Uterus (tissue), 4 donors: ENCODE results near the gene LYPD4. TPM values are rescaled to one million over a fixed set of nuclear protein-coding genes. Genes with fewer than 3 reads are reported as not detected.

Experiments used
- DNase-seq, 2 donors: peaks; one replicate each; pipeline ENCODE4 v3.0.0-alpha.2; 2019 to 2020
- H3K27ac ChIP-seq, 2 donors: fragments of 200-600 bp; sonication (generic); 1 replicate in 1 of 2; 2 replicates in 1 of 2; pipeline ENCODE4 v1.5.1; 2016 to 2018
- H3K27me3 ChIP-seq, 2 donors: fragments of 200-600 bp; sonication (generic); one replicate each; pipeline ENCODE4 v1.5.1; 2018 to 2019; ENCODE audit warnings: control low read depth in 1 of 2
- H3K36me3 ChIP-seq, 2 donors: fragments of 200-600 bp; sonication (generic); one replicate each; pipeline ENCODE4 v1.5.1; 2019; ENCODE audit warnings: control low read depth in 1 of 2
- H3K4me1 ChIP-seq, 2 donors: fragments of 200-600 bp; sonication (generic); one replicate each; pipeline ENCODE4 v1.5.1; 2018 to 2019; ENCODE audit warnings: control low read depth in 1 of 2
- H3K4me3 ChIP-seq, 2 donors: fragments of 200-600 bp; sonication (generic); 1 replicate in 1 of 2; 2 replicates in 1 of 2; pipeline ENCODE4 v1.5.1; 2018 to 2019; ENCODE audit warnings: mild to moderate bottlenecking in 1 of 2
- H3K9me3 ChIP-seq, 2 donors: fragments of 200-600 bp; sonication (generic); one replicate each; pipeline ENCODE4 v1.5.1; 2019; ENCODE audit warnings: control low read depth in 1 of 2
- CTCF ChIP-seq, 4 experiments: fragments of 200-600 bp in 2 of 4; fragments of 450-650 bp in 2 of 4; sonication (generic) in 2 of 4; IDR thresholded peaks; one replicate each; pipeline ENCODE4 v1.5.1; 2016 to 2019; ENCODE audit warnings: antibody characterized with exemption in 4 of 4, mild to moderate bottlenecking in 2 of 4, moderate library complexity in 1 of 4
- POLR2A ChIP-seq, 2 donors: fragments of 450-650 bp; IDR thresholded peaks; one replicate each; pipeline ENCODE4 v1.6.1; 2016; ENCODE audit warnings: antibody characterized with exemption in 2 of 2, mild to moderate bottlenecking in 1 of 2, moderate library complexity in 1 of 2
- intact Hi-C: fragments of 100-400 bp; cut with DNase I; formaldehyde crosslinking; loops from one replicate; pipeline ENCODE4 v1.15.1; 2023; ENCODE audit warnings: low total_unique reads
- total RNA-seq, 4 donors: library from RNA; depleted of rRNA in 3 of 4; stranded (reverse); fragments of >200 nt in 3 of 4; gene quantifications; one replicate each; pipeline versions ENCODE4 v1.1.0 to v1.2.4, GENCODE V29; 2014 to 2023
- donor health status: DM: yes; HTN: yes; CAD: no.

LYPD4 gene
- total RNA-seq, 4 donors from 2014 or later, result not detected

- Histone ChIP-seq H3K9me3 (no peaks in the 10 kb centered on the region), H3K27ac (no peak overlapping the region), H3K27me3 (no peaks in the 10 kb centered on the region), H3K36me3 (no peaks in the 10 kb centered on the region), H3K4me1 (no peaks in the 10 kb centered on the region), H3K4me3 (no peak overlapping the region)
- no peak for DNase-seq
- no peak for TF ChIP-seq POLR2A (IDR thresholded peaks at IDR 0.05)
- TF ChIP-seq CTCF (IDR thresholded peaks at IDR 0.05), result no peak
- intact Hi-C loops, result no loop called here
Observed at GRCh38 chr19:41849067-41849466, 4.6 kb upstream of the LYPD4 start.

GRCh38 chr19:41848666-41849065 is 4.2 kb upstream of the LYPD4 start:
- intact Hi-C loops, result no loop called here
- TF ChIP-seq CTCF (IDR thresholded peaks at IDR 0.05) (no peak), POLR2A (IDR thresholded peaks at IDR 0.05) (no peak)
- no peaks in the 10 kb centered on the region for H3K36me3 ChIP-seq
- H3K27ac ChIP-seq, result no peak overlapping the region
- no peaks in the 10 kb centered on the region for H3K27me3 ChIP-seq
- H3K4me1 ChIP-seq, result no peaks in the 10 kb centered on the region
- H3K4me3 ChIP-seq, result no peak overlapping the region
- DNase-seq, result no peak
- no peaks in the 10 kb centered on the region for H3K9me3 ChIP-seq

- intact Hi-C loops, result no loop called here
- no peak for DNase-seq
- Histone ChIP-seq H3K27ac (no peak overlapping the region), H3K9me3 (no peaks in the 10 kb centered on the region), H3K4me3 (no peak overlapping the region), H3K4me1 (no peaks in the 10 kb centered on the region), H3K27me3 (no peaks in the 10 kb centered on the region), H3K36me3 (no peaks in the 10 kb centered on the region)
- no peak for TF ChIP-seq POLR2A (IDR thresholded peaks at IDR 0.05)
- no peak for TF ChIP-seq CTCF (IDR thresholded peaks at IDR 0.05)
Observed at GRCh38 chr19:41847351-41848105, 3.0 kb upstream of the LYPD4 start.

GRCh38 chr19:41845051-41845590 is 638 bp upstream of the LYPD4 start:
- no peaks in the 10 kb centered on the region for H3K4me1 ChIP-seq
- no peaks in the 10 kb centered on the region for H3K9me3 ChIP-seq
- no peaks in the 10 kb centered on the region for H3K27me3 ChIP-seq
- H3K36me3 ChIP-seq, result no peaks in the 10 kb centered on the region
- H3K4me3 ChIP-seq, result no peak overlapping the region
- DNase-seq, result no peak
- H3K27ac ChIP-seq, result no peak overlapping the region
- intact Hi-C loops, result no loop called here
- TF ChIP-seq CTCF (IDR thresholded peaks at IDR 0.05), result no peak

- no peaks in the 10 kb centered on the region for H3K27me3 ChIP-seq
- no peaks in the 10 kb centered on the region for H3K4me1 ChIP-seq
- TF ChIP-seq CTCF (IDR thresholded peaks at IDR 0.05), result no peak
- no peak for TF ChIP-seq POLR2A (IDR thresholded peaks at IDR 0.05)
- no peak within 1 kb of the TSS for H3K27ac ChIP-seq
- H3K9me3 ChIP-seq, result no peaks in the 10 kb centered on the region
- no peaks in the 10 kb centered on the region for H3K36me3 ChIP-seq
- no peak within 1 kb of the TSS for H3K4me3 ChIP-seq
- DNase-seq, result no peak
- intact Hi-C loops, result no loop called here
Observed at GRCh38 chr19:41845001-41845050, 343 bp upstream of the LYPD4 start, which contains the start of gene DMRTC2. Gene DMRTC2, plus strand, starts transcription at chr19:41845042. Its CDS starts 2,387 bp downstream, at chr19:41847429.
